IPS DF 19.7 (cell line): ENCODE measurements around the gene TSPAN9.
A peak's percentile ranks its signal among the peaks of the same experiment; 100 is the strongest.

Experiments used
- DNase-seq: peaks from one replicate; pipeline ENCODE4 v3.0.0-alpha.2; 2013; ENCODE audit warnings: low read depth, low spot score

Gene TSPAN9

GRCh38 chr12:3313675-3314663, 236.8 kb downstream of the TSPAN9 start:
- no peak for DNase-seq

- DNase-seq, result no peak
Measured at GRCh38 chr12:3315201-3315661, 238.1 kb downstream of the TSPAN9 start.

- DNase-seq, result no peak
Measured at GRCh38 chr12:3316776-3317480, 239.7 kb downstream of the TSPAN9 start.

- no peak for DNase-seq
Measured at GRCh38 chr12:3317481-3317815, 240.3 kb downstream of the TSPAN9 start.

- DNase-seq, result no peak
Measured at GRCh38 chr12:3317841-3318501, 240.8 kb downstream of the TSPAN9 start.

- DNase-seq, result no peak
Measured at GRCh38 chr12:3319723-3320492, 242.7 kb downstream of the TSPAN9 start.

GRCh38 chr12:3320881-3321509, 243.8 kb downstream of the TSPAN9 start:
- no peak for DNase-seq

- no peak for DNase-seq
Measured at GRCh38 chr12:3321881-3322280, 244.7 kb downstream of the TSPAN9 start.

- DNase-seq, result no peak
Measured at GRCh38 chr12:3323002-3323685, 246.0 kb downstream of the TSPAN9 start.

GRCh38 chr12:3325736-3326135, 248.6 kb downstream of the TSPAN9 start:
- DNase-seq, result no peak

- DNase-seq, result no peak
Measured at GRCh38 chr12:3326156-3326849, 249.1 kb downstream of the TSPAN9 start.

- DNase-seq, result no peak
Measured at GRCh38 chr12:3326850-3327780, 249.9 kb downstream of the TSPAN9 start.

GRCh38 chr12:3328081-3328480, 250.9 kb downstream of the TSPAN9 start:
- DNase-seq, result no peak

GRCh38 chr12:3328571-3328970, 251.4 kb downstream of the TSPAN9 start:
- no peak for DNase-seq

- DNase-seq, result no peak
Measured at GRCh38 chr12:3329361-3329760, 252.2 kb downstream of the TSPAN9 start.

- no peak for DNase-seq
Measured at GRCh38 chr12:3330976-3331510, 253.9 kb downstream of the TSPAN9 start.

GRCh38 chr12:3332188-3332587, 255.0 kb downstream of the TSPAN9 start:
- DNase-seq, result no peak

- peak; percentile 70 for DNase-seq
Measured at GRCh38 chr12:3333583-3333982, 256.4 kb downstream of the TSPAN9 start.
